Karpas-422 (cell line): ENCODE data around the gene DPEP2. TPM values are rescaled to one million over a fixed set of nuclear protein-coding genes. Genes with fewer than 3 reads are reported as not detected.
"Not testable (repeated sequence)": the region's sequence is repeated elsewhere in the genome, so short reads cannot be mapped to it uniquely, and the experiment has no call there.

Experiments used
- DNase-seq: peaks from one replicate; pipeline ENCODE4 v3.0.0-alpha.2; 2015
- H2AFZ ChIP-seq: fragments of 200-600 bp; sonication (generic); 2 replicates; pipeline ENCODE4 v1.6.1; 2014; ENCODE audit warnings: antibody characterized with exemption, low read length, mixed read lengths
- H3K27ac ChIP-seq: fragments of 200-600 bp; sonication (generic); 2 replicates; pipeline ENCODE4 v1.5.1; 2014; ENCODE audit warnings: mild to moderate bottlenecking, low read length, moderate library complexity
- H3K27me3 ChIP-seq: fragments of 200-600 bp; sonication (generic); 2 replicates; pipeline ENCODE4 v1.6.1; 2014; ENCODE audit warnings: low read length, mixed read lengths
- H3K36me3 ChIP-seq: fragments of 200-600 bp; sonication (generic); 2 replicates; pipeline ENCODE4 v1.6.1; 2014; ENCODE audit warnings: low read length, mixed read lengths; ENCODE audit not compliant: insufficient read depth
- H3K4me1 ChIP-seq: fragments of 200-600 bp; sonication (generic); 2 replicates; pipeline ENCODE4 v1.6.1; 2014; ENCODE audit warnings: mild to moderate bottlenecking, low read length, mixed read lengths
- H3K4me2 ChIP-seq: fragments of 200-600 bp; sonication (generic); 2 replicates; pipeline ENCODE4 v1.6.1; 2014; ENCODE audit warnings: low read length, low read depth, mild to moderate bottlenecking; ENCODE audit not compliant: poor library complexity, severe bottlenecking
- H3K4me3 ChIP-seq: fragments of 200-600 bp; sonication (generic); 2 replicates; pipeline ENCODE4 v1.5.1; 2014; ENCODE audit warnings: mild to moderate bottlenecking, antibody characterized with exemption, low read length, mixed read lengths
- H3K79me2 ChIP-seq: fragments of 200-600 bp; sonication (generic); 2 replicates; pipeline ENCODE4 v1.6.1; 2014; ENCODE audit warnings: mild to moderate bottlenecking, low read length, mixed read lengths
- H3K9ac ChIP-seq: fragments of 200-600 bp; sonication (generic); 2 replicates; pipeline ENCODE4 v1.6.0; 2014; ENCODE audit warnings: low read length
- H3K9me2 ChIP-seq: fragments of 200-600 bp; sonication (generic), shearing (Covaris generic); replicated peaks from 2 replicates; pipeline ENCODE4 v1.6.0; 2014; ENCODE audit warnings: mild to moderate bottlenecking, low read length, moderate library complexity; ENCODE audit not compliant: insufficient read depth
- H3K9me3 ChIP-seq: fragments of 300-700, 200-600 bp; sonication (generic); 2 replicates; pipeline ENCODE4 v1.6.1; 2014; ENCODE audit warnings: low read length, mixed read lengths
- H4K20me1 ChIP-seq: fragments of 200-600 bp; sonication (generic); 2 replicates; pipeline ENCODE4 v1.6.1; 2014; ENCODE audit warnings: mild to moderate bottlenecking, antibody characterized with exemption, low read length, low read depth; ENCODE audit not compliant: insufficient read depth
- total RNA-seq: library from RNA; depleted of rRNA; stranded (reverse); fragments of >200 nt; shearing (Covaris generic); gene quantifications from 2 replicates; pipeline ENCODE4 v1.2.3, GENCODE V29; 2014; ENCODE audit warnings: low replicate concordance; rRNA removed

Gene DPEP2
- not detected in 2 replicates for total RNA-seq

DNA sequence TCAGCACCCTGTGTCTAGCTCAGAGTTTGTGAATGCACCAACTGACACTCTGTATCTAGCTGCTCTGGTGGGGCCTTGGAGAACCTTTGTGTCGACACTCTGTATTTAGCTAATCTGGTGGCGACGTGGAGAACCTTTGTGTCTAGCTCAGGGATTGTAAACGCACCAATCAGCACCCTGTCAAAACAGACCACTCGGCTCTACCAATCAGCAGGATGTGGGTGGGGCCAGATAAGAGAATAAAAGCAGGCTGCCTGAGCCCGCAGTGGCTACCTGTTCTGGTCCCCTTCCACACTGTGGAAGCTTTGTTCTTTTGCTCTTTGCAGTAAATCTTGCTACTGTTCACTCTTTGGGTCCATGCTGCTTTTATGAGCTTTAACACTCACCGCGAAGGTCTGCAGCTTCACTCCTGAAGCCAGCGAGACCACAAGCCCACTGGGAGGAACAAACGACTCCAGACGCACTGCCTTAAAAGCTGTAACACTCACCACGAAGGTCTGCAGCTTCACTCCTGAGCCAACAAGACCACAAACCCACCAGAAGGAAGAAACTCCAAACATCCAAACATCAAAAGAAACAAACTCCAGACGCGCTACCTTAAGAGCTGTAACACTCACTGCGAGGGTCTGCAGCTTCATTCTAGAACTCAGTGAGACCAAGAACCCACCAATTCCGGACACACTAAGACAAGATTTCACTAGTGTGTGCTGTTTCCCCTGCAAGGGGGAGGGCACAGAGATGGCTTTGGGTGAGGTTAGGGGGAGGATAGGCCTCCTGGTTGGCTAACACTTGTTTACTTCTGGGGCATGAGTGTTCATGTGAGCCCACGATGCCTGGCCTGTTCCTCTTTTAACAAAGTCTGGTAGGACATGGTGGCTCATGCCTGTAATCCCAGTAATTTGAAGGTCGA lies at the start of gene DPEP2:
TSS of gene DPEP2 (minus strand) at position 706 of the 910 bp plus-strand sequence. CDS start 6,272 bp downstream, outside the sequence.
- Histone ChIP-seq H3K4me1 (peaks cover 35% of the 10 kb centered on the region), H3K27ac (peak within 1 kb of the TSS; percentile 74), H3K9ac (peak within 1 kb of the TSS; percentile 58), H3K4me3 (peak within 1 kb of the TSS; percentile 50), H3K4me2 (peak within 1 kb of the TSS; percentile 61), H2AFZ (peak within 1 kb of the TSS; percentile 74)
- H3K79me2 ChIP-seq, H3K36me3 ChIP-seq, H3K27me3 ChIP-seq, H4K20me1 ChIP-seq, DNase-seq, H3K9me2 ChIP-seq, H3K9me3 ChIP-seq: not testable (repeated sequence)

DNA sequence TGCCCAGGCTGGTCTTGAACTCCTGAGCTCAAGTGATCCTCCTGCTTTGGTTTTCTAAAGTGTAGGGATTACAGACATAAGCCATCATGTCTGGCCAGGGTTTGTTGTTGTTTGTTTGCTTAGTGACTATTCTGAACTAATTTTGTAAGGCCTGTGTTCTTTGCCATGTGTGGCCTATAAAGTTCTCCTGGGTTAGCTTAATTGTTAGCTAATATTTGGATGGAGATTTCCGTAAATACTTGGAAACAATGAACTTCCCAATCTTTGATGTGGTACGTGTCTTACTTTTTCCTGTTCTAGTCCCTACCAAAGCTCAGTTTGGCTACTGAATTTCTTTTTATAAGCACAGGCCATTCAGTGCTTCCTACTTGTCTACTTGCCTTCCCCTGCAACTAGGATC lies 48.7 kb upstream of the DPEP2 start:
- no peak overlapping the region for H2AFZ ChIP-seq
- no peaks in the 10 kb centered on the region for H3K27me3 ChIP-seq
- no peaks in the 10 kb centered on the region for H3K9me3 ChIP-seq
- peaks cover 13% of the 10 kb centered on the region; the same call in 1 of the 2 replicates for H3K36me3 ChIP-seq
- H3K79me2 ChIP-seq, result peaks cover 48% of the 10 kb centered on the region
- no peaks in the 10 kb centered on the region for H3K9me2 ChIP-seq
- no peak overlapping the region for H3K9ac ChIP-seq
- peaks cover 4% of the 10 kb centered on the region for H4K20me1 ChIP-seq
- no peak for DNase-seq
- no peak overlapping the region for H3K4me2 ChIP-seq
- peaks cover 19% of the 10 kb centered on the region for H3K4me1 ChIP-seq
- H3K4me3 ChIP-seq, result no peak overlapping the region
- H3K27ac ChIP-seq, result no peak overlapping the region

DNA sequence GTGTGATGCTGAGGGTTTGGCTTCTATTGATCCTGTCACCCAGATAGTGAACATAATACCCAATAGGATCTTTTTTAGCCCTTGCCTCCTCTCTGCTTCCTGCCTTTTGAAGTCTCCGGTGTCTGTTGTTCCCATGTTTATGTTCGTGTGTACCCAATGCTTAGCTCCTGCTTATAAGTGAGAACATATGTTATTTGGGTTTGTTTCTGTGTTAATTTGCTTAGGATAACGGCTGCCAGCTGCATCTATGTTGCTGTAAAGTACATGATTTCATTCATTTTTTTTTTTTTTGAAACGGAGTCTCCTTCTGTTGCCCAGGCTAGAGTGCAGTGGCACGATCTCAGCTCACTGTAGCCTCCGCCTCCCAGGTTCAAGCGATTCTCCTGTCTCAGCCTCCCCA lies 46.8 kb upstream of the DPEP2 start:
- Histone ChIP-seq H3K9me2 (no peaks in the 10 kb centered on the region), H3K4me2 (no peak overlapping the region), H3K79me2 (peaks cover 62% of the 10 kb centered on the region), H3K27ac (no peak overlapping the region), H4K20me1 (peaks cover 4% of the 10 kb centered on the region), H3K36me3 (peaks cover 13% of the 10 kb centered on the region; the same call in 1 of the 2 replicates), H3K9ac (no peak overlapping the region), H3K9me3 (no peaks in the 10 kb centered on the region), H2AFZ (no peak overlapping the region), H3K27me3 (no peaks in the 10 kb centered on the region), H3K4me1 (peaks cover 19% of the 10 kb centered on the region), H3K4me3 (no peak overlapping the region)
- no peak for DNase-seq

- Histone ChIP-seq H4K20me1 (no peaks in the 10 kb centered on the region), H3K27ac (no peak overlapping the region), H3K4me1 (peaks cover 42% of the 10 kb centered on the region), H3K79me2 (peaks cover 44% of the 10 kb centered on the region), H2AFZ (no peak overlapping the region), H3K4me2 (no peak overlapping the region), H3K27me3 (no peaks in the 10 kb centered on the region), H3K9me2 (no peaks in the 10 kb centered on the region), H3K9me3 (no peaks in the 10 kb centered on the region), H3K4me3 (no peak overlapping the region), H3K9ac (no peak overlapping the region), H3K36me3 (peaks cover 9% of the 10 kb centered on the region; the same call in 1 of the 2 replicates)
- DNase-seq, result no peak
Observed at GRCh38 chr16:68041783-68042182, 42.5 kb upstream of the DPEP2 start.

DNA sequence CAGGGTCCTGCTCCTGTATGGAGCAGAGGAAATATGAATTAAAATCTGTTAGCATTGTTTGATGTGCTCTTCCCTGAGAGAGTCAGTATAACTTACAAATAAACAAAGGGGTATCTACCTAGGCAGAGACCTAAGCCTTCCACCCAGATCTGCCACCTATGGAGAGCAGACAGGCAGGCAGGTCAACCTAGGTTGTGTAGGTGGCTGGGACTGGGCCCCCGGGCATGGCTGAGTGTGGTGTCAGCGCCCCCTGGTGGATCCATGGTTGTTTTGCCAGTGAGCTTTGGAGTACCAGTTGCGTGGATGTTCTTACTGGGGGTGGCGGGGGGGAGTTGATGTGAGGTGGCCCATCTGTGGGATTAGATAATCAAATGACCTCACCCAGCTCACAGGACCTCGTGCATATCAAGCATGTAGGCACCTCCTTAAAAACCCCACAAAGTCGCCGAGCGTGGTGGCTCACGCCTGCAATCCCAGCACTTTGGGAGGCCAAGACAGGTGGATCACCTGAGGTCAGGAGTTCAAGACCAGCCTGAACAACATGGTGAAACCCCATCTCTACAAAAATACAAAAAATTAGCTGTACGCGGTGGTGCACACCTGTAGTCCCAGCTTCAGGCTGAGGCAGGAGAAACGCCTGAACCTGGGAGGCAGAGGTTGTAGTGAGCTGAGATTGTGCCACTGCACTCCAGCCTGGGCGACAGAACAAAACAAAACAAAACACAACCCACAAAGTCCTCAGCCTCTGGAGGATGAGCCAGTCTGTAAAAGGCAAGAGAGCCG lies 41.4 kb upstream of the DPEP2 start:
- Histone ChIP-seq H3K79me2 (peaks cover 36% of the 10 kb centered on the region), H3K27ac (peak overlapping the region; percentile 97), H4K20me1 (no peaks in the 10 kb centered on the region), H3K9ac (no peak overlapping the region), H3K27me3 (no peaks in the 10 kb centered on the region), H2AFZ (no peak overlapping the region), H3K36me3 (peaks cover 9% of the 10 kb centered on the region; the same call in 1 of the 2 replicates), H3K4me1 (peaks cover 44% of the 10 kb centered on the region), H3K4me3 (no peak overlapping the region), H3K9me2 (no peaks in the 10 kb centered on the region), H3K9me3 (no peaks in the 10 kb centered on the region), H3K4me2 (no peak overlapping the region)
- peak; percentile 95 for DNase-seq

- Histone ChIP-seq H3K27me3 (no peaks in the 10 kb centered on the region), H2AFZ (no peak overlapping the region), H3K9ac (peak overlapping the region; percentile 64), H3K36me3 (peaks cover 9% of the 10 kb centered on the region; the same call in 1 of the 2 replicates), H3K9me3 (no peaks in the 10 kb centered on the region), H3K4me2 (peak overlapping the region; percentile 76), H3K9me2 (no peaks in the 10 kb centered on the region), H3K4me3 (peak overlapping the region; percentile 56), H4K20me1 (no peaks in the 10 kb centered on the region), H3K27ac (peak overlapping the region; percentile 97), H3K79me2 (peaks cover 17% of the 10 kb centered on the region), H3K4me1 (peaks cover 50% of the 10 kb centered on the region)
- DNase-seq, result peak; percentile 89
Observed at GRCh38 chr16:68037841-68038597, 38.7 kb upstream of the DPEP2 start.

GRCh38 chr16:68035227-68035626 lies 35.9 kb upstream of the DPEP2 start:
- no peaks in the 10 kb centered on the region for H4K20me1 ChIP-seq
- no peaks in the 10 kb centered on the region for H3K27me3 ChIP-seq
- peaks cover 42% of the 10 kb centered on the region for H3K4me1 ChIP-seq
- no peak overlapping the region for H2AFZ ChIP-seq
- no peaks in the 10 kb centered on the region for H3K9me2 ChIP-seq
- H3K9ac ChIP-seq, result no peak overlapping the region
- H3K9me3 ChIP-seq, result no peaks in the 10 kb centered on the region
- DNase-seq, result no peak
- no peak overlapping the region for H3K4me2 ChIP-seq
- no peaks in the 10 kb centered on the region for H3K36me3 ChIP-seq
- peak overlapping the region; percentile 28 for H3K27ac ChIP-seq
- H3K79me2 ChIP-seq, result no peaks in the 10 kb centered on the region
- no peak overlapping the region for H3K4me3 ChIP-seq
